ENCODE data around the gene SYNE2. TPM values are rescaled to one million over a fixed set of nuclear protein-coding genes. Genes with fewer than 3 reads are reported as not detected.
"Not testable (repeated sequence)": the region's sequence is repeated elsewhere in the genome, so short reads cannot be mapped to it uniquely, and the experiment has no call there.

Gene SYNE2
- total RNA-seq, 4 donors from 2014 or later, result 92.4 to 165 (median 98.3) TPM

DNA sequence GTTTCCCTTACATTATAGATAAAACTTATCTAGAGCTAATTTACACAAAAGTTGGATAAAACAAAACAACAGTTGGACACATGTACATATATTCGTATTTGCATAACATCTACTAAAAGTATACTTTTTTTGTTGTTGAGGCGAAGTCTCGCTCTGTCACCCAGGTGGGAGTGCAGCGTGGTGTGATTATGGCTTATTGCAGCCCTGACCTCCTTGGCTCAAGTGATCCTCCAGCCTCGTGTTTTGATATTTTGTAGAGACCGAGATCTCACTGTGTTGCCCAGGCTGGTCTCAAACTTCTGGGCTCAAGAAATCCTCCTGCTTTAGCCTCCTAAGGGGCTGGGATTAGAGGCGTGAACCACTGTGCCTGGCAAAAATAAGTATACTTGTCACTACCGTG, 9.4 kb downstream of the SYNE2 start:
- 92% methylated on average over 8 of the region's 8 CpGs for WGBS
- Histone ChIP-seq H3K4me1 (peaks cover 7 to 24% (median 18%) of the 10 kb centered on the region in 4 donors), H3K9me3 (no peaks in the 10 kb centered on the region), H3K27me3 (no peaks in the 10 kb centered on the region), H3K4me3 (no peak overlapping the region), H3K27ac (replicated peaks in 1 of 4) (no peak overlapping the region), H3K36me3 (no peaks in the 10 kb centered on the region)
- TF ChIP-seq POLR2AphosphoS5 (IDR thresholded peaks at IDR 0.05), result no peak
- TF ChIP-seq EP300 (IDR thresholded peaks at IDR 0.05), result no peak
- TF ChIP-seq, protein P1, sequence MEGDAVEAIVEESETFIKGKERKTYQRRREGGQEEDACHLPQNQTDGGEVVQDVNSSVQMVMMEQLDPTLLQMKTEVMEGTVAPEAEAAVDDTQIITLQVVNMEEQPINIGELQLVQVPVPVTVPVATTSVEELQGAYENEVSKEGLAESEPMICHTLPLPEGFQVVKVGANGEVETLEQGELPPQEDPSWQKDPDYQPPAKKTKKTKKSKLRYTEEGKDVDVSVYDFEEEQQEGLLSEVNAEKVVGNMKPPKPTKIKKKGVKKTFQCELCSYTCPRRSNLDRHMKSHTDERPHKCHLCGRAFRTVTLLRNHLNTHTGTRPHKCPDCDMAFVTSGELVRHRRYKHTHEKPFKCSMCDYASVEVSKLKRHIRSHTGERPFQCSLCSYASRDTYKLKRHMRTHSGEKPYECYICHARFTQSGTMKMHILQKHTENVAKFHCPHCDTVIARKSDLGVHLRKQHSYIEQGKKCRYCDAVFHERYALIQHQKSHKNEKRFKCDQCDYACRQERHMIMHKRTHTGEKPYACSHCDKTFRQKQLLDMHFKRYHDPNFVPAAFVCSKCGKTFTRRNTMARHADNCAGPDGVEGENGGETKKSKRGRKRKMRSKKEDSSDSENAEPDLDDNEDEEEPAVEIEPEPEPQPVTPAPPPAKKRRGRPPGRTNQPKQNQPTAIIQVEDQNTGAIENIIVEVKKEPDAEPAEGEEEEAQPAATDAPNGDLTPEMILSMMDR (IDR thresholded peaks at IDR 0.05), result no peak
- TF ChIP-seq POLR2A (IDR thresholded peaks at IDR 0.05; ENCODE audit: low read depth), result no peak
- intact Hi-C loops (cut with DNase I), result no loop called here
- no peak for DNase-seq (ENCODE audit: extremely low spot score)

DNA sequence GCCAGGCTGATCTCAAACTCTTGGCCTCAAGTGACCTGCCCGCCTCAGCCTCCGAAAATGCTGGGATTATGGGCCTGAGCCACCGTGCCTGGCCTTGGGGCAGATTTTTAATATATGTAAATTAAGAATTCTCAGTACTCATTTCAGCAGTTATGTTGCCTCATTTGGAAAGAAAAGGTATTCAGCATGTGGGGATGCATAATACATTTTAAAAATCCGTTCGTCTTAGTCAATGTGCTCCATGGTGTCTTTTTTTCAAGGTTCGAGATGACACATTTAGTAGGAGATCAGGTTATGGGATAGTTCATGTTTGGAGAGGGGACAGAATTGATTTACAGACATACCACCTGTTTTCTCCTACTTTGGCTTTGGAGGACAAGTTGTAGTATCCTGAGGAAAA, 10.2 kb downstream of the SYNE2 start:
- H3K27ac ChIP-seq (replicated peaks in 1 of 4), result no peak overlapping the region
- DNase-seq (ENCODE audit: extremely low spot score), result no peak
- peaks cover 7 to 24% (median 18%) of the 10 kb centered on the region in 4 donors for H3K4me1 ChIP-seq
- 97% methylated on average over 6 of the region's 6 CpGs for WGBS
- no peaks in the 10 kb centered on the region for H3K36me3 ChIP-seq
- H3K9me3 ChIP-seq, result no peaks in the 10 kb centered on the region
- TF ChIP-seq, protein P1 (IDR thresholded peaks at IDR 0.05), result no peak
- TF ChIP-seq POLR2AphosphoS5 (IDR thresholded peaks at IDR 0.05) (no peak), EP300 (IDR thresholded peaks at IDR 0.05) (no peak), POLR2A (IDR thresholded peaks at IDR 0.05; ENCODE audit: low read depth) (no peak)
- intact Hi-C loops (cut with DNase I), result no loop called here
- H3K27me3 ChIP-seq, result no peaks in the 10 kb centered on the region
- no peak overlapping the region for H3K4me3 ChIP-seq

DNA sequence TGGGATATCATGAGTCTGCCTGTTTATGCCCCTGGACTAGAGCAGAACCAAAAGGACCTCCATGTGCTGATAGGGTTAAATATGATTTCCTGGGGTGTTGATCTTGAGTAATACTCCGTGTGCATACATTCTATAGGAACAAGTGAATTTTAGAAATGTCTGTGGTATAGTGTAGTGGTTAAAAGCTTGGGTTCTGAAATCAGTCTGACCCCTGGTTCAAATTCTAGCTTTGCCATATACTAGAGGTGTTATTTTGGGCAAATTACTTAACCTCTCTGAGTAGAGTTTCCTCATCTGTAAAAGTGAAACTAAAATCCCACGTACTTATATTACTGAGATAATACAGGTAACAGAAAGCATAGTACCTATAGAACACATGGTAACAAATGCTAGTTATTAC, 12.0 kb downstream of the SYNE2 start:
- 11% methylated on average over 1 of the region's 2 CpGs for WGBS
- H3K9me3 ChIP-seq; H3K27me3 ChIP-seq; intact Hi-C loops (cut with DNase I); H3K36me3 ChIP-seq; DNase-seq (ENCODE audit: extremely low spot score): not testable (repeated sequence)
- Histone ChIP-seq H3K4me3 (peak overlapping the region in 3 of 4 donors; percentile 5 to 24 (median 11)), H3K27ac (replicated peaks in 1 of 4) (peak overlapping the region in 2 of 4 donors; percentile 11 to 30), H3K4me1 (peaks cover 18 to 36% (median 31%) of the 10 kb centered on the region in 4 donors)

DNA sequence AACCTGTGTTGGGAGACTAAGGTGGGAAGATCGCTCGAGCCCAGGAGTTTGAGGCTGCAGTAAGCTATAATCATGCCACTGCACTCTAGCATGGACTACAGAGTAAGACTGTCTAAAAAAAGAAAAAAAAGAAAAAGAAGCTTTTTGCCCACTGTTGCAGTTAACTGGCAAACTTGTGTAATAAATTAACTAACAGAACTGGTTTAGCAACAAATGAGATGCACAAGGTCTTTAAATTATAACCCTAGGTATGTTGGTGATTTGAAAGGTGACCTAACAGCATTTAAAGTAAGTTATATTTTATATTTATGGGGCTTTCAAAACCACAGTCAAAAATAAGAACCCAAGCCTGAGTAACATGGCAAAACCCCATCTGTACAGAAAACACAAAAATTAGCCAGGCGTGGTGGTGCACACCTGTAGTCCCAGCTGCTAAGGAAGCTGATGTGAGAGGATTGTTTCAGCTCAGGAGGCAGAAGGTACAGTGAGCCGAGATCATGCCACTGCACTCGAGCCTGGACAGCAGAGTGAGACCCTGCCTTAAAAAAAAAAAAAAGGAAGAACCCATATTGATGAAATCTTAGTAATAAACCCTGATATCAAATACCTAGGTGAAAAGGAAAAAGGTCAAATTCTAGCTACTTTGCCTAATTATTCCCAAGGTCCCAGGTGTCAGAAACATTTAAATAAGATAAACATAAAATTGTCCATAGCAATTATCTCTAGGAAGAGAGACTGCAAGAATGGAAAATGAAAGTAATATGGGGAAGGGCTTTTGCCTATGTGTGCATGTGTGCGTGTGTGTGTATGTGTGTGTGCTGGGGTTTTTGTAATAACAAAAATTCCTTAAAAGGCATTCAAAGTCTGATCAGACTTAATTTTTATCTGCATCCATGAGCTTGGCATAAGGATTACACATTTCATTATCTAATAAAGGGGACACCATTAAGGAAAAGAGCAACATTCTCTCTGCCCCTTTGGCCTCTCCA, 15.4 kb downstream of the SYNE2 start:
- Histone ChIP-seq H3K27ac (replicated peaks in 1 of 4) (no peak overlapping the region), H3K4me1 (peaks cover 21 to 39% (median 33%) of the 10 kb centered on the region in 4 donors), H3K4me3 (no peak overlapping the region), H3K9me3 (no peaks in the 10 kb centered on the region), H3K36me3 (no peaks in the 10 kb centered on the region), H3K27me3 (no peaks in the 10 kb centered on the region)
- TF ChIP-seq, protein P1 (IDR thresholded peaks at IDR 0.05), result no peak
- TF ChIP-seq POLR2AphosphoS5 (IDR thresholded peaks at IDR 0.05), result no peak
- no peak for TF ChIP-seq POLR2A (IDR thresholded peaks at IDR 0.05; ENCODE audit: low read depth)
- TF ChIP-seq EP300 (IDR thresholded peaks at IDR 0.05), result no peak
- DNase-seq (ENCODE audit: extremely low spot score), result no peak
- intact Hi-C loops (cut with DNase I), result no loop called here
- WGBS, result 78% methylated on average over 6 of the region's 6 CpGs

DNA sequence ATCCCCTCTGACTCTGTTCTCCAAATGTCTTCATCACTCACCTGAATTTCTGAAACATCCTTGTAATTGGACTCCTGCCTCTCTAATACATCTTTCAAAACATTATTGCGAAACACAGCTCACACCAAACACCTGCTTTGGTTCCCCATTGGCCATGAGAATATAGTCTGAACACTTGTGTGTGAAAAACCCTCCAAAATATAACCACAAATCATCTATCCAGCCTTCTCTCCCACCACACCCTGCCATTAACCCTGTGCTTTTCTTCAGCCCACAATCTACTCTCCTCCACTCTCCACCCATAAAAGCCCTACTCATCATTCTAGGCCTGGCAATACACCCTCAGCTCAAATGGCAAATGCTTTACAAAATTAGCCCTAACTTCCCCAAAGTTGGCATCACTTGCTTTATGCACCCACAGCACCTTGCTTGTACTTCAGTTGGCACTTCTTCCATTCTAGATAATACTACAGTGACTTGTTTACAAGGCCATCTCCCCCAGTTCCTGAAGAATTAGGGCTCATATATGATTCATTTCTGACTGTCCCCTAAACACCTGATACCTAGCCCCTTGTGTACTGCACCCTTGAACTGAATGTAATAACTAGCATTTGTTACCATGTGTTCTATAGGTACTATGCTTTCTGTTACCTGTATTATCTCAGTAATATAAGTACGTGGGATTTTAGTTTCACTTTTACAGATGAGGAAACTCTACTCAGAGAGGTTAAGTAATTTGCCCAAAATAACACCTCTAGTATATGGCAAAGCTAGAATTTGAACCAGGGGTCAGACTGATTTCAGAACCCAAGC, 17.3 kb downstream of the SYNE2 start:
- H3K4me1 ChIP-seq, result peaks cover 29 to 43% (median 40%) of the 10 kb centered on the region in 4 donors
- peak overlapping the region in 1 of 4 donors; percentile 13 for H3K27ac ChIP-seq (replicated peaks in 1 of 4)
- H3K27me3 ChIP-seq; H3K9me3 ChIP-seq; intact Hi-C loops (cut with DNase I); H3K4me3 ChIP-seq; H3K36me3 ChIP-seq; DNase-seq (ENCODE audit: extremely low spot score): not testable (repeated sequence)
- WGBS, result 92% methylated on average over 1 of the region's 2 CpGs

DNA sequence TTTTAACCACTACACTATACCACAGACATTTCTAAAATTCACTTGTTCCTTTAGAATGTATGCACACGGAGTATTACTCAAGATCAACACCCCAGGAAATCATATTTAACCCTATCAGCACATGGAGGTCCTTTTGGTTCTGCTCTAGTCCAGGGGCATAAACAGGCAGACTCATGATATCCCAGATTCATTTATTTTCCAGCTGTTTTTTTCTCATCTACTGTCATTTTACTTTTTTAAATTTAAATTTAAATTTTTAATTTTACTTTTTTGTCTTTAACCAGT, 17.9 kb downstream of the SYNE2 start:
- H3K27ac ChIP-seq (replicated peaks in 1 of 4); H3K27me3 ChIP-seq; H3K36me3 ChIP-seq; H3K4me3 ChIP-seq; DNase-seq (ENCODE audit: extremely low spot score); H3K9me3 ChIP-seq; intact Hi-C loops (cut with DNase I): not testable (repeated sequence)
- WGBS, result 5% methylated on average over 1 of the region's 1 CpG
- peaks cover 35 to 45% (median 44%) of the 10 kb centered on the region in 4 donors for H3K4me1 ChIP-seq

Data from esophagus muscularis mucosa (tissue), 4 donors.